ENCODE measurements around the gene HRH1. TPM values are rescaled to one million over a fixed set of nuclear protein-coding genes. Genes with fewer than 3 reads are reported as not detected.
"Not testable (repeated sequence)": the region's sequence is repeated elsewhere in the genome, so short reads cannot be mapped to it uniquely, and the experiment has no call there.

Gene HRH1
- total and polyA plus RNA-seq, 2 experiments from 2014 or later = not detected

GRCh38 chr3:11131371-11131770 lies 22.9 kb upstream of the HRH1 start (continued):
- TF ChIP-seq CTCF (conservative IDR thresholded peaks at IDR 0.05; ENCODE audit: low read depth in 2 of 2) (no peak), CREB1 (CRISPR knock-in tag; IDR thresholded peaks at IDR 0.05; ENCODE audit: low read depth) (no peak), POLR2AphosphoS5 (IDR thresholded peaks at IDR 0.05; ENCODE audit: low read depth) (no peak), ZNF331 (CRISPR knock-in tag; IDR thresholded peaks at IDR 0.05; ENCODE audit: low read depth) (no peak)

- H3K4me1 Mint-ChIP-seq; DNase-seq (ENCODE audit: low spot score); H2AFZ ChIP-seq; H3K27ac Mint-ChIP-seq; H3K27me3 Mint-ChIP-seq (ENCODE audit: insufficient read depth, low read depth, poor library complexity); H3K4me3 ChIP-seq; H3K36me3 ChIP-seq (ENCODE audit: insufficient read depth); H3K9me3 Mint-ChIP-seq; H3F3A ChIP-seq (replicated peaks; ENCODE audit: low read depth); H3K79me2 ChIP-seq (replicated peaks; ENCODE audit: insufficient read depth); H3K4me3 Mint-ChIP-seq; H3K4me2 ChIP-seq; ATAC-seq; H3K27ac ChIP-seq (ENCODE audit: low read depth); H3K36me3 Mint-ChIP-seq (ENCODE audit: low read depth); H3K27me3 ChIP-seq (ENCODE audit: insufficient read depth); H3K4me1 ChIP-seq (ENCODE audit: insufficient read depth); H4K20me1 ChIP-seq (replicated peaks; ENCODE audit: insufficient read depth); H3K9me2 ChIP-seq (ENCODE audit: insufficient read depth): not testable (repeated sequence)
These were observed 22.4 kb upstream of the HRH1 start for GRCh38 chr3:11131886-11132285.

- Histone ChIP-seq H3K9me2 (ENCODE audit: insufficient read depth) (no peaks in the 10 kb centered on the region), H4K20me1 (replicated peaks; ENCODE audit: insufficient read depth) (no peaks in the 10 kb centered on the region), H2AFZ (no peak overlapping the region), H3F3A (replicated peaks; ENCODE audit: low read depth) (no peaks in the 10 kb centered on the region), H3K79me2 (replicated peaks; ENCODE audit: insufficient read depth) (no peaks in the 10 kb centered on the region), H3K4me3 (no peak overlapping the region), H3K27me3 (ENCODE audit: insufficient read depth) (no peaks in the 10 kb centered on the region), H3K4me1 (ENCODE audit: insufficient read depth) (no peaks in the 10 kb centered on the region), H3K36me3 (ENCODE audit: insufficient read depth) (no peaks in the 10 kb centered on the region), H3K27ac (ENCODE audit: low read depth) (no peak overlapping the region), H3K4me2 (no peak overlapping the region)
- Mint-ChIP-seq H3K4me3 (no peak overlapping the region), H3K4me1 (no peaks in the 10 kb centered on the region), H3K27ac (no peak overlapping the region), H3K36me3 (ENCODE audit: low read depth) (no peaks in the 10 kb centered on the region), H3K9me3 (no peaks in the 10 kb centered on the region), H3K27me3 (ENCODE audit: insufficient read depth, low read depth, poor library complexity) (peaks cover 3% of the 10 kb centered on the region)
- ATAC-seq (no peak), DNase-seq (ENCODE audit: low spot score) (no peak)
- TF ChIP-seq EZH2 (IDR thresholded peaks at IDR 0.05; ENCODE audit: low read depth, unreplicated experiment) (no peak), JUNB (IDR thresholded peaks at IDR 0.05; ENCODE audit: unreplicated experiment) (no peak), EZH2phosphoT487 (IDR thresholded peaks at IDR 0.05; ENCODE audit: unreplicated experiment) (no peak), ZNF114 (CRISPR knock-in tag; IDR thresholded peaks at IDR 0.05) (no peak), CTCF (conservative IDR thresholded peaks at IDR 0.05; ENCODE audit: low read depth in 2 of 2) (no peak), CREB1 (CRISPR knock-in tag; IDR thresholded peaks at IDR 0.05; ENCODE audit: low read depth) (no peak), ZNF331 (CRISPR knock-in tag; IDR thresholded peaks at IDR 0.05; ENCODE audit: low read depth) (no peak), NANOG (IDR thresholded peaks at IDR 0.05; ENCODE audit: borderline replicate concordance) (no peak), STAT1 (IDR thresholded peaks at IDR 0.05; ENCODE audit: unreplicated experiment) (no peak), POLR2AphosphoS5 (IDR thresholded peaks at IDR 0.05; ENCODE audit: low read depth) (no peak), REST (IDR thresholded peaks at IDR 0.05; ENCODE audit: unreplicated experiment) (no peak)
These were observed 21.4 kb upstream of the HRH1 start for GRCh38 chr3:11132861-11133260.
